Stomach (tissue), 4 donors: ENCODE results near the gene OR4C5.

Experiments
- EP300 ChIP-seq: sonication (generic); formaldehyde crosslinking; IDR thresholded peaks from one replicate; pipeline ENCODE4 v1.6.1; 2017; ENCODE audit warnings: antibody characterized with exemption
- POLR2A ChIP-seq, 4 donors: fragments of 450-650 bp; IDR thresholded peaks; one replicate each; pipeline ENCODE4 v1.6.1; 2016; ENCODE audit warnings: antibody characterized with exemption in 4 of 4, control low read depth in 2 of 4, mild to moderate bottlenecking in 1 of 4, moderate library complexity in 1 of 4
- POLR2AphosphoS5 ChIP-seq, 3 donors: sonication (generic); formaldehyde crosslinking; IDR thresholded peaks; one replicate each; pipeline ENCODE4 v1.6.1; 2016; ENCODE audit warnings: antibody characterized with exemption in 3 of 3
- TF ChIP-seq, protein P1 (sequence below), 7 experiments: fragments of 450-650 bp in 4 of 7; fragments of 200-600 bp in 3 of 7; sonication (generic) in 3 of 7; IDR thresholded peaks; one replicate each; pipeline ENCODE4 v1.5.1; 2016 to 2019; ENCODE audit warnings: antibody characterized with exemption in 7 of 7, control low read depth in 2 of 7, mild to moderate bottlenecking in 1 of 7

DNA sequence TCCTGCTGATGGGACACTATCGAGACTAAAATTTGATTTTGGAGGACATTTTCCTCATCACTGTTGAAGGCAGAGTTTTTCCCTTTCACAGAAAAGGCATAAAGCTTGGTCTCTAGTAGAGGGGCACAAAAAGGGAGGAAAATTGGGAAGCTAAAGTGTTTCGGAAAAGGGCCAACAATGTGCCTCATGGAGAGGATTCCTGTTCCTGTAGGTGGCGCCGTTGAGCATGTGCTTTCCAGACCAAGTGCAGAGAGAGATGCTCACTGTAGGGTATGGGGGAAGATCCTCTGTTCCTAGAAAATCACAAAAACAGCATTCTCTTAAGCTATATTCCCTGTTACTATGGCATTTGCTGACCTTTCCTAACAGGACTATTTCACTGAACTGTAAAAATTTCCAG, 18.4 kb upstream of the OR4C5 start:
- TF ChIP-seq POLR2A (IDR thresholded peaks at IDR 0.05) (no peak), POLR2AphosphoS5 (IDR thresholded peaks at IDR 0.05) (no peak), EP300 (no peak)
- TF ChIP-seq, protein P1, sequence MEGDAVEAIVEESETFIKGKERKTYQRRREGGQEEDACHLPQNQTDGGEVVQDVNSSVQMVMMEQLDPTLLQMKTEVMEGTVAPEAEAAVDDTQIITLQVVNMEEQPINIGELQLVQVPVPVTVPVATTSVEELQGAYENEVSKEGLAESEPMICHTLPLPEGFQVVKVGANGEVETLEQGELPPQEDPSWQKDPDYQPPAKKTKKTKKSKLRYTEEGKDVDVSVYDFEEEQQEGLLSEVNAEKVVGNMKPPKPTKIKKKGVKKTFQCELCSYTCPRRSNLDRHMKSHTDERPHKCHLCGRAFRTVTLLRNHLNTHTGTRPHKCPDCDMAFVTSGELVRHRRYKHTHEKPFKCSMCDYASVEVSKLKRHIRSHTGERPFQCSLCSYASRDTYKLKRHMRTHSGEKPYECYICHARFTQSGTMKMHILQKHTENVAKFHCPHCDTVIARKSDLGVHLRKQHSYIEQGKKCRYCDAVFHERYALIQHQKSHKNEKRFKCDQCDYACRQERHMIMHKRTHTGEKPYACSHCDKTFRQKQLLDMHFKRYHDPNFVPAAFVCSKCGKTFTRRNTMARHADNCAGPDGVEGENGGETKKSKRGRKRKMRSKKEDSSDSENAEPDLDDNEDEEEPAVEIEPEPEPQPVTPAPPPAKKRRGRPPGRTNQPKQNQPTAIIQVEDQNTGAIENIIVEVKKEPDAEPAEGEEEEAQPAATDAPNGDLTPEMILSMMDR (IDR thresholded peaks at IDR 0.05), result no peak
